Stimulated activated CD8-positive, alpha-beta memory T cell treated with anti-CD3 and anti-CD28 coated beads, Interleukin-15, amount 100 ng/mL, for 1 hour (primary cell): Measurements from ENCODE around the gene CAPSL.
"Not testable (repeated sequence)": the region's sequence is repeated elsewhere in the genome, so short reads cannot be mapped to it uniquely, and the experiment has no call there.

Experiments
- DNase-seq: peaks from one replicate; pipeline ENCODE4 v3.0.0-alpha.2; 2020; ENCODE audit warnings: low read depth

Gene CAPSL

DNA sequence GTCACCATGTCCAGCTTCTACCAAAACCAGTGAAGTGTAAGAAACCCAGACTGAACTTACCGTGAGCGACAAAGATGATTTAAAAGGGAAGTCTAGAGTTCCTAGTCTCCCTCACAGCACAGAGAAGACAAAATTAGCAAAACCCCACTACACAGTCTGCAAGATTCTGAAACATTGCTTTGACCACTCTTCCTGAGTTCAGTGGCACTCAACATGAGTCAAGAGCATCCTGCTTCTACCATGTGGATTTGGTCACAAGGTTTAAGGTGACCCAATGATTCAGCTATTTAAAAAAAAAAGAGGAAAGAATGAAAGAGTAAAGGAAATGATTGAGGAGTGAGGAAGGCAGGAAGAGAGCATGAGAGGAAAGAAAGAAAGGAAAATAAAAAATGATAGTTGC is 62.0 kb downstream of the CAPSL start:
- no peak for DNase-seq

GRCh38 chr5:35870605-35871004 is 67.8 kb downstream of the CAPSL start:
- no peak for DNase-seq

DNA sequence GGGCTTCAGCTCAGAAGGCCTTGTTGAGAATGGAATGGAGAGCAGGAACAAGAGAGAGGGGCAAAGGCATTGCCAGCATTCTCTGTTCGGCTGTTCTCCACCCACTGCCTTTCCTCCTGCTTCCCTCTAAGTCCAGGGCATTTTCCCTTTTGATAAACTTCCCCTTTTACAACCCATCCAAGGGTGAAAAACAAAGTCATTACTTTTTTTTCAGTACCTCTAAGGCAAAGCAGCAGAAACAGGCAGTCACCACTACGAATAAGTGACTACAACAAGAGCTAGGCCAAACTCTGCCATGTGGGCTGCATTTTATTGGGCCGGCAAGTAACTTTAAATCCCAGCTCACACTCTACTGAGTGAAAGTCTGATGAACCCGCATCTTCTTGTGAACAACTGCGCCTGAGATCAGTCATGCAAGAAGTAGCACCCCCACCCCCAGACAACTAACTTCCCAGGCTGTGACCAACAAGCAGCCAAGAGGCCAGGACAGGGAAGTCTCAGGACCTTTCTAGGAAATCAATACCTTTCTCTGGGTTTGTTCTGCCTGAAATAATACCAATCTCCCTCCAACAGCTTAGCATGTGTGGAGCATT is 68.6 kb downstream of the CAPSL start:
- no peak for DNase-seq

- no peak for DNase-seq
Observed at GRCh38 chr5:35867998-35868397, 70.4 kb downstream of the CAPSL start.

GRCh38 chr5:35863159-35863558 is 75.3 kb downstream of the CAPSL start:
- DNase-seq = no peak

GRCh38 chr5:35862126-35862525 is 76.3 kb downstream of the CAPSL start:
- DNase-seq = no peak

GRCh38 chr5:35861718-35862117 is 76.7 kb downstream of the CAPSL start:
- DNase-seq = no peak

DNA sequence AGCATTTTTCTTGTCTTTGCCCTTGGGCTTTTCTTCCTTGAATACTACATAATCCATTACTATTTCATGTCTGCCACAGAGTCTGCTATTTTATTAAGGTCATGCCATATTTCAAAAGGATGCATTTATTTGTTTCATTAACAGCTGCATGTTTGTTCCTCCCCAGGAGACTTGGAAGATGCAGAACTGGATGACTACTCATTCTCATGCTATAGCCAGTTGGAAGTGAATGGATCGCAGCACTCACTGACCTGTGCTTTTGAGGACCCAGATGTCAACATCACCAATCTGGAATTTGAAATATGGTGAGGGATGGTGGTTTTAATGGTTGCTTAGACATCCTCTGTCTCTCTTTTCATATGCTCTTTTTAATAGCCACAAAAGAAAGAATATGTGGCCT is 77.7 kb downstream of the CAPSL start:
- no peak for DNase-seq

DNA sequence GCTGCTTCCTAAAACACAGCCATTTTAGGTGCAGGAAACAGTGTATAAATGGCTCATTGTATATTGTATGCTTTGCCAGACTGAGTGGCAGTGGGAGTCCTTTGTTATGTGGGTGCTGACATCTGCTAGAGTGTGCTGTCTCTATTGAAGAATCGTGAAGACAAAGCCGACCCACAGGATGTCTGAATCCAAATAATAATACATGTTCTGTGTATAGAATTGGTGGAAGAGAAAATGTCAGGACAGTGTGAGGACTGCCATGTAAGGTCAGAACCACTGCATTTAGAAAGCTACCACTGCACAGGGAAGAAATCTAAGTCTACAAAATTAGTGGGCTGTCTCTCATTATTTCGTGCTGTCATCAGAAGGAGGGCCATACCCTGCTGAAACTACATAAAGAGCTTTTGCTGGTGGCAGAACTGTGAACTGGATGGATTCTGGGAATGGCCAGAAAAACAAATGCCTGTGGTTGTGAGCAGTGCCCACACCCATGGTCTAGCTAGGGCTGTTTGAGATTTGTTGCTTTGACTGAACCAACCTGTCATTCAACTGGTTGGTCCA is 79.2 kb downstream of the CAPSL start:
- DNase-seq = no peak

- DNase-seq = no peak
Observed at GRCh38 chr5:35857606-35858205, 80.7 kb downstream of the CAPSL start.

DNA sequence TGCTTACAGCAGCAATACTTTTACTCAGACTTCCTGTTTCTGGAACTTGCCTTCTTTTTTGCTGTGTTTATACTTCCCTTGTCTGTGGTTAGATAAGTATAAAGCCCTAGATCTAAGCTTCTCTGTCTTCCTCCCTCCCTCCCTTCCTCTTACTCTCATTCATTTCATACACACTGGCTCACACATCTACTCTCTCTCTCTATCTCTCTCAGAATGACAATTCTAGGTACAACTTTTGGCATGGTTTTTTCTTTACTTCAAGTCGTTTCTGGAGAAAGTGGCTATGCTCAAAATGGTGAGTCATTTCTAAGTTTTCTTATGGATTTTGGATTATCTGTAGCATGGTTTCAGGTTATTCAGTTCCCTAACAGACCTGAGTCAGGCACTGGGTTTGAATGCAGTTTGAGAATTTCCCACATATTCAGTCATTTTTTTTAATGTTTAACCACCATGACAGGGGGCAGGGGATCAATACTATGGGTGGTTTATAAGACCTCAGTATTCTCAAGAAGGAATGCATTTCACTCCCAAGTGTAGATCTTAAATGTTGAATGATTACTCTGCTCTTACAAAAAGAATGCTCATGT is 81.6 kb downstream of the CAPSL start, which contains the start of gene IL7R:
TSS of gene IL7R (plus strand) at position 127 of the 587 bp plus-strand sequence. CDS start at position 214, 87 bp downstream.
- DNase-seq = no peak

GRCh38 chr5:35856186-35856764 is 82.1 kb downstream of the CAPSL start:
- DNase-seq = not testable (repeated sequence)

DNA sequence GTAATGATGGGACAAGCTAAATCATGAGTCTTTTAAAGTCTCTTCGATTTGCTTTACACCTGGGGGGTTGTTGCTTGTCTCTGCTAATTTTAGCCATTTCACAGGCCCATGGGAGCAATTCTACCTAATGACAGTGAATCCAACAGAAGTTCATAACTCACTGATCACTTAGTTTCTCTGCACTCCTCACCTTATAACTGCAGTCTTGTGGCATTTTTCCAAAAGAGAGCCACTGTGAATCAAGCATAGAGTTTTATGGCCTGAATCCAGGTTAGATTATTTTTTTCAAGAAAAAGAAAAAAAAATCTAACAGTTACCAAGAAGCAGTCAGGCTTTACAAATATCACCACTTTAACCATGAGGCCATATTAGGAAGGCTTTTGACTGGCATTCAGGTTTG is 83.2 kb downstream of the CAPSL start:
- no peak for DNase-seq
